Loucy (cell line): Measurements from ENCODE around the gene PTPRH.

Source experiments
- EZH2phosphoT487 ChIP-seq: fragments of 200-600 bp; IDR thresholded peaks from 2 replicates; pipeline ENCODE4 v1.6.1; 2018; ENCODE audit warnings: antibody characterized with exemption, mild to moderate bottlenecking, moderate library complexity, borderline replicate concordance
- TF ChIP-seq, protein P1 (sequence below): fragments of 200-600 bp; sonication (generic); conservative IDR thresholded peaks from 2 replicates; pipeline ENCODE4 v1.5.1; 2014; ENCODE audit warnings: mild to moderate bottlenecking, antibody characterized with exemption, low read length

- TF ChIP-seq, protein P1, sequence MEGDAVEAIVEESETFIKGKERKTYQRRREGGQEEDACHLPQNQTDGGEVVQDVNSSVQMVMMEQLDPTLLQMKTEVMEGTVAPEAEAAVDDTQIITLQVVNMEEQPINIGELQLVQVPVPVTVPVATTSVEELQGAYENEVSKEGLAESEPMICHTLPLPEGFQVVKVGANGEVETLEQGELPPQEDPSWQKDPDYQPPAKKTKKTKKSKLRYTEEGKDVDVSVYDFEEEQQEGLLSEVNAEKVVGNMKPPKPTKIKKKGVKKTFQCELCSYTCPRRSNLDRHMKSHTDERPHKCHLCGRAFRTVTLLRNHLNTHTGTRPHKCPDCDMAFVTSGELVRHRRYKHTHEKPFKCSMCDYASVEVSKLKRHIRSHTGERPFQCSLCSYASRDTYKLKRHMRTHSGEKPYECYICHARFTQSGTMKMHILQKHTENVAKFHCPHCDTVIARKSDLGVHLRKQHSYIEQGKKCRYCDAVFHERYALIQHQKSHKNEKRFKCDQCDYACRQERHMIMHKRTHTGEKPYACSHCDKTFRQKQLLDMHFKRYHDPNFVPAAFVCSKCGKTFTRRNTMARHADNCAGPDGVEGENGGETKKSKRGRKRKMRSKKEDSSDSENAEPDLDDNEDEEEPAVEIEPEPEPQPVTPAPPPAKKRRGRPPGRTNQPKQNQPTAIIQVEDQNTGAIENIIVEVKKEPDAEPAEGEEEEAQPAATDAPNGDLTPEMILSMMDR, result no peak
- TF ChIP-seq EZH2phosphoT487, result no peak
Observed at GRCh38 chr19:55223291-55224037, 14.2 kb upstream of the PTPRH start.
